Stimulated activated CD4-positive, alpha-beta T cell treated with anti-CD3 and anti-CD28 coated beads, TNF-alpha, amount 100 ng/mL, for 48 hours (primary cell): Measurements from ENCODE around the gene VEZT.
"Not testable (repeated sequence)": the region's sequence is repeated elsewhere in the genome, so short reads cannot be mapped to it uniquely, and the experiment has no call there.

Source experiments
- DNase-seq, 3 donors: peaks; one replicate each; pipeline ENCODE4 v3.0.0-alpha.2; 2020; ENCODE audit warnings: low read depth in 3 of 3

Gene VEZT

GRCh38 chr12:95319694-95320331, 102.2 kb downstream of the VEZT start:
- no peak for DNase-seq

- no peak for DNase-seq
Measured at GRCh38 chr12:95321516-95322246, 104.1 kb downstream of the VEZT start.

GRCh38 chr12:95322326-95322725, 104.7 kb downstream of the VEZT start:
- no peak for DNase-seq

- DNase-seq = no peak
Measured at GRCh38 chr12:95323212-95323611, 105.6 kb downstream of the VEZT start.

GRCh38 chr12:95324246-95324645, 106.6 kb downstream of the VEZT start:
- DNase-seq = not testable (repeated sequence)

- no peak for DNase-seq
Measured at GRCh38 chr12:95325501-95325900, 107.9 kb downstream of the VEZT start.

GRCh38 chr12:95326445-95326844, 108.8 kb downstream of the VEZT start:
- DNase-seq = no peak

- no peak for DNase-seq
Measured at GRCh38 chr12:95326855-95327254, 109.2 kb downstream of the VEZT start.

- no peak for DNase-seq
Measured at GRCh38 chr12:95328708-95329107, 111.1 kb downstream of the VEZT start.

- no peak for DNase-seq
Measured at GRCh38 chr12:95335948-95336347, 118.3 kb downstream of the VEZT start.

GRCh38 chr12:95336387-95337067, 118.9 kb downstream of the VEZT start:
- DNase-seq = no peak

GRCh38 chr12:95337146-95337545, 119.5 kb downstream of the VEZT start:
- no peak for DNase-seq

- no peak for DNase-seq
Measured at GRCh38 chr12:95339086-95339788, 121.6 kb downstream of the VEZT start.

- no peak for DNase-seq
Measured at GRCh38 chr12:95342008-95342407, 124.4 kb downstream of the VEZT start.

- no peak for DNase-seq
Measured at GRCh38 chr12:95343461-95344230, 126.0 kb downstream of the VEZT start.

- no peak for DNase-seq
Measured at GRCh38 chr12:95349291-95349690, 131.7 kb downstream of the VEZT start.

- DNase-seq = no peak
Measured at GRCh38 chr12:95351748-95352147, 134.1 kb downstream of the VEZT start.
